Panc1 (cell line): ENCODE measurements around the gene DCC. TPM values are rescaled to one million over a fixed set of nuclear protein-coding genes. Genes with fewer than 3 reads are reported as not detected.

Experiments
- ATAC-seq: fragments of 200-7000 bp; cut with Tn5 transposase; 2 replicates; pipeline ENCODE4 v1.9.1; 2020; ENCODE audit warnings: mild to moderate bottlenecking, moderate library complexity
- BruUV-seq: library from RNA; stranded (reverse); fragments of 400-500 nt; replicated peaks from 2 replicates; lab custom pipeline; 2021; lab: Mats Ljungman, UMichigan
- CTCF ChIA-PET: fragments of 300-600 bp; sonication (Branson Sonifier 250); formaldehyde crosslinking; loops from one replicate; lab custom pipeline; 2022; ENCODE audit warnings: antibody characterized with exemption; lab: Charles Lee
- POLR2A ChIA-PET: fragments of 300-600 bp; sonication (Branson Sonifier 250); formaldehyde crosslinking; loops from one replicate; lab custom pipeline; 2022; ENCODE audit warnings: antibody characterized with exemption; lab: Charles Lee
- DNase-seq: peaks from one replicate; pipeline ENCODE4 v3.0.0-alpha.2; 2010; ENCODE audit warnings: low read depth, low spot score
- H3K27ac ChIP-seq: 2 replicates; pipeline ENCODE4 v1.5.1; 2011; ENCODE audit warnings: mild to moderate bottlenecking, low read length, inconsistent platforms
- H3K27me3 ChIP-seq: fragments of 200-500 bp; sonication (Bioruptor generic); 2 replicates; pipeline ENCODE4 v1.6.0; 2014; ENCODE audit warnings: low read length, inconsistent platforms; ENCODE audit not compliant: control insufficient read depth, insufficient read depth
- H3K36me3 ChIP-seq: fragments of 200-500 bp; sonication (Bioruptor generic); 2 replicates; pipeline ENCODE4 v1.5.1; 2014; ENCODE audit warnings: inconsistent platforms, mild to moderate bottlenecking, low read length, moderate library complexity; ENCODE audit not compliant: control insufficient read depth, insufficient read depth
- H3K4me1 ChIP-seq: 2 replicates; pipeline ENCODE4 v1.5.1; 2011; ENCODE audit warnings: inconsistent platforms, mild to moderate bottlenecking, low read length, moderate library complexity; ENCODE audit not compliant: control insufficient read depth, insufficient read depth
- H3K4me3 ChIP-seq, 2 experiments: 2 replicates each; pipeline ENCODE4 v1.5.1; 2011 to 2012; ENCODE audit warnings: low read depth in 2 of 2, low read length in 2 of 2, mild to moderate bottlenecking in 2 of 2, inconsistent platforms in 1 of 2, moderate library complexity in 1 of 2
- H3K9me3 ChIP-seq: fragments of 200-500 bp; sonication (Bioruptor generic); 2 replicates; pipeline ENCODE4 v1.5.1; 2014; ENCODE audit warnings: low read depth, mild to moderate bottlenecking, inconsistent platforms, low read length, moderate library complexity; ENCODE audit not compliant: control insufficient read depth, insufficient read depth
- POLR2AphosphoS5 ChIP-seq: IDR thresholded peaks from 2 replicates; pipeline ENCODE4 v1.6.1; 2012; ENCODE audit warnings: mild to moderate bottlenecking, low read depth, low read length, moderate library complexity
- SIN3A ChIP-seq: IDR thresholded peaks from 2 replicates; pipeline ENCODE4 v1.6.1; 2012; ENCODE audit warnings: low read depth, mild to moderate bottlenecking, low read length, moderate library complexity, borderline replicate concordance; ENCODE audit not compliant: insufficient read depth
- TCF7L2 ChIP-seq: IDR thresholded peaks from 2 replicates; pipeline ENCODE4 v1.6.1; 2011; ENCODE audit warnings: mild to moderate bottlenecking, low read depth, low read length, inconsistent platforms
- in situ Hi-C: cut with HindIII; loops from 2 replicates; pipeline ENCODE4 v1.10.0; 2016; ENCODE audit warnings: low sequenced_read_pairs, low pct_unique_long_range_greater_than_20kb
- intact Hi-C: fragments of 100-400 bp; cut with micrococcal nuclease; formaldehyde crosslinking; loops from one replicate; pipeline ENCODE4 v1.10.0; 2022; ENCODE audit not compliant: unreplicated experiment
- total RNA-seq: library from RNA; stranded (reverse); gene quantifications from one replicate; pipeline ENCODE4 v1.2.1, GENCODE V29; 2021; ENCODE audit not compliant: unreplicated experiment
- TF ChIP-seq, protein P1 (sequence below), 2 experiments: IDR thresholded peaks; 2 replicates each; pipeline ENCODE4 v1.6.1; 2011 to 2012; ENCODE audit warnings: low read depth in 2 of 2, control low read depth in 1 of 2, low read length in 1 of 2, mild to moderate bottlenecking in 1 of 2, moderate library complexity in 1 of 2; ENCODE audit not compliant: insufficient read depth in 1 of 2
- TF ChIP-seq, protein P2 (sequence below): fragments of 450-650 bp; IDR thresholded peaks from 2 replicates; pipeline ENCODE4 v1.5.1; 2017; ENCODE audit warnings: mild to moderate bottlenecking

DCC gene
- total RNA-seq, 1 experiment from 2014 or later: not detected

DNA sequence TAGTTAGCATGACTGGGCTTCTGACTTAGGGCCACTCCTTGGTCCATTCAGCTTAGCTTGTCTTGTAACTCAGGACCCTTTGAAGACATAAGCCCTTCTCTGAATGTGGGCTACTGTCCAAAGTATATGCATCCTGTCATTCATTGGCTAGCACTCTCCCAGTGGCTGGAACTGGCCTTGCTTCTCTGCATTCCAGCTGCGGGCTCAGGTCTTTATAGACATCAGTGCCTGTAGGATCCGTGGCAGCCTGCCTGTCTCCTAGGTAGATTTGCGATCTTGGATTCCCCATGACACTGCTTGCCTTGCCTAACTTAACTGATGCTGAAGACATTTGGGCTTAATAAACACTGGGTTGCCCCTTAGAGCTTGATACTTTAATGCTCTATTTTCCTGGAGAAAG lies 170.1 kb downstream of the DCC start:
- no peak overlapping the region for H3K4me3 ChIP-seq
- no peaks in the 10 kb centered on the region for H3K9me3 ChIP-seq
- H3K4me1 ChIP-seq: no peaks in the 10 kb centered on the region
- no TSS peak for BruUV-seq
- TF ChIP-seq SIN3A: no peak
- TF ChIP-seq, protein P1, sequence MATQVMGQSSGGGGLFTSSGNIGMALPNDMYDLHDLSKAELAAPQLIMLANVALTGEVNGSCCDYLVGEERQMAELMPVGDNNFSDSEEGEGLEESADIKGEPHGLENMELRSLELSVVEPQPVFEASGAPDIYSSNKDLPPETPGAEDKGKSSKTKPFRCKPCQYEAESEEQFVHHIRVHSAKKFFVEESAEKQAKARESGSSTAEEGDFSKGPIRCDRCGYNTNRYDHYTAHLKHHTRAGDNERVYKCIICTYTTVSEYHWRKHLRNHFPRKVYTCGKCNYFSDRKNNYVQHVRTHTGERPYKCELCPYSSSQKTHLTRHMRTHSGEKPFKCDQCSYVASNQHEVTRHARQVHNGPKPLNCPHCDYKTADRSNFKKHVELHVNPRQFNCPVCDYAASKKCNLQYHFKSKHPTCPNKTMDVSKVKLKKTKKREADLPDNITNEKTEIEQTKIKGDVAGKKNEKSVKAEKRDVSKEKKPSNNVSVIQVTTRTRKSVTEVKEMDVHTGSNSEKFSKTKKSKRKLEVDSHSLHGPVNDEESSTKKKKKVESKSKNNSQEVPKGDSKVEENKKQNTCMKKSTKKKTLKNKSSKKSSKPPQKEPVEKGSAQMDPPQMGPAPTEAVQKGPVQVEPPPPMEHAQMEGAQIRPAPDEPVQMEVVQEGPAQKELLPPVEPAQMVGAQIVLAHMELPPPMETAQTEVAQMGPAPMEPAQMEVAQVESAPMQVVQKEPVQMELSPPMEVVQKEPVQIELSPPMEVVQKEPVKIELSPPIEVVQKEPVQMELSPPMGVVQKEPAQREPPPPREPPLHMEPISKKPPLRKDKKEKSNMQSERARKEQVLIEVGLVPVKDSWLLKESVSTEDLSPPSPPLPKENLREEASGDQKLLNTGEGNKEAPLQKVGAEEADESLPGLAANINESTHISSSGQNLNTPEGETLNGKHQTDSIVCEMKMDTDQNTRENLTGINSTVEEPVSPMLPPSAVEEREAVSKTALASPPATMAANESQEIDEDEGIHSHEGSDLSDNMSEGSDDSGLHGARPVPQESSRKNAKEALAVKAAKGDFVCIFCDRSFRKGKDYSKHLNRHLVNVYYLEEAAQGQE (IDR thresholded peaks at IDR 0.05; ENCODE audit: insufficient read depth in 1 of 2, low read depth in 2 of 2, low read length in 1 of 2): no peak
- no peak for TF ChIP-seq TCF7L2
- TF ChIP-seq POLR2AphosphoS5: no peak
- TF ChIP-seq, protein P2, sequence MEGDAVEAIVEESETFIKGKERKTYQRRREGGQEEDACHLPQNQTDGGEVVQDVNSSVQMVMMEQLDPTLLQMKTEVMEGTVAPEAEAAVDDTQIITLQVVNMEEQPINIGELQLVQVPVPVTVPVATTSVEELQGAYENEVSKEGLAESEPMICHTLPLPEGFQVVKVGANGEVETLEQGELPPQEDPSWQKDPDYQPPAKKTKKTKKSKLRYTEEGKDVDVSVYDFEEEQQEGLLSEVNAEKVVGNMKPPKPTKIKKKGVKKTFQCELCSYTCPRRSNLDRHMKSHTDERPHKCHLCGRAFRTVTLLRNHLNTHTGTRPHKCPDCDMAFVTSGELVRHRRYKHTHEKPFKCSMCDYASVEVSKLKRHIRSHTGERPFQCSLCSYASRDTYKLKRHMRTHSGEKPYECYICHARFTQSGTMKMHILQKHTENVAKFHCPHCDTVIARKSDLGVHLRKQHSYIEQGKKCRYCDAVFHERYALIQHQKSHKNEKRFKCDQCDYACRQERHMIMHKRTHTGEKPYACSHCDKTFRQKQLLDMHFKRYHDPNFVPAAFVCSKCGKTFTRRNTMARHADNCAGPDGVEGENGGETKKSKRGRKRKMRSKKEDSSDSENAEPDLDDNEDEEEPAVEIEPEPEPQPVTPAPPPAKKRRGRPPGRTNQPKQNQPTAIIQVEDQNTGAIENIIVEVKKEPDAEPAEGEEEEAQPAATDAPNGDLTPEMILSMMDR: no peak
- ATAC-seq (no peak), DNase-seq (no peak)
- H3K27me3 ChIP-seq: no peaks in the 10 kb centered on the region
- in situ Hi-C loops: no loop called here
- no peak overlapping the region for H3K27ac ChIP-seq
- H3K36me3 ChIP-seq: no peaks in the 10 kb centered on the region
- ChIA-PET CTCF (no interaction called here), POLR2A (no interaction called here)
- intact Hi-C loops: no loop called here

DNA sequence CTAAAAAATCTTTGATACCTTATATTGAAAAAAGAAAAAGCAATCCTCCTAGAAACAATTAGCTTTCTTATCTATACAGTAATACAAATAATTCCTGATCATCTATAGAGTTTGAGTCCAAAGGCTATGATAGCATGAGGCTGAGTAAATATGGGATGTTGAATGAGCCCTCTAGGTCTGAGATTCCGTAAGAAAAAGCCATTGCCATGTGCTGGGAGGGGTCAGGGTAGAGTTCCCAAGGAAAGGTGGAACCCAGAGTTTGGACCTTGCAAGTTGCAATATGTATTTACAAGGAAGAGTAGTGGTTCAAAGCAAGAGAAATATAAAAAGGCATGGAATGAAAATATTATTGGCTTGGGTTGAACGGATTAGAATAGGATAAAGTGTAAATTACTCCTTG lies 178.1 kb downstream of the DCC start:
- in situ Hi-C loops (no loop called here), intact Hi-C loops (no loop called here)
- ChIA-PET CTCF (no interaction called here), POLR2A (no interaction called here)
- ATAC-seq (no peak), DNase-seq (no peak)
- H3K4me1 ChIP-seq: no peaks in the 10 kb centered on the region
- H3K27me3 ChIP-seq: no peaks in the 10 kb centered on the region
- H3K36me3 ChIP-seq: no peaks in the 10 kb centered on the region
- H3K27ac ChIP-seq: no peak overlapping the region
- no TSS peak for BruUV-seq
- TF ChIP-seq, protein P1 (IDR thresholded peaks at IDR 0.05; ENCODE audit: insufficient read depth in 1 of 2, low read depth in 2 of 2, low read length in 1 of 2): no peak
- TF ChIP-seq SIN3A: no peak
- no peak for TF ChIP-seq POLR2AphosphoS5
- TF ChIP-seq, protein P2: no peak
- no peak for TF ChIP-seq TCF7L2
- H3K9me3 ChIP-seq: no peaks in the 10 kb centered on the region
- no peak overlapping the region for H3K4me3 ChIP-seq
